GM21619 (cell line): Measurements from ENCODE around the gene SARDH.

Source experiments
- ATAC-seq: cut with Tn5 transposase; IDR thresholded peaks from one replicate; pipeline ENCODE4 v1.9.1; 2021; ENCODE audit not compliant: unreplicated experiment

The SARDH gene

GRCh38 chr9:133705576-133705975, 32.6 kb downstream of the SARDH start:
- ATAC-seq = no peak

- no peak for ATAC-seq
These were observed 33.4 kb downstream of the SARDH start for GRCh38 chr9:133704711-133705181.

- ATAC-seq = no peak
These were observed 34.4 kb downstream of the SARDH start for GRCh38 chr9:133703591-133704399.

- no peak for ATAC-seq
These were observed 35.2 kb downstream of the SARDH start for GRCh38 chr9:133702798-133703590.

GRCh38 chr9:133701981-133702797, 36.0 kb downstream of the SARDH start:
- ATAC-seq = no peak

- ATAC-seq = no peak
These were observed 36.7 kb downstream of the SARDH start for GRCh38 chr9:133701321-133701980.

GRCh38 chr9:133700819-133701320, 37.3 kb downstream of the SARDH start:
- ATAC-seq = no peak

- no peak for ATAC-seq
These were observed 38.6 kb downstream of the SARDH start for GRCh38 chr9:133699546-133699945.

- ATAC-seq = no peak
These were observed 42.1 kb downstream of the SARDH start for GRCh38 chr9:133696071-133696472.

GRCh38 chr9:133694686-133695085, 43.5 kb downstream of the SARDH start:
- no peak for ATAC-seq

- no peak for ATAC-seq
These were observed 44.2 kb downstream of the SARDH start for GRCh38 chr9:133693703-133694529.

GRCh38 chr9:133693116-133693515, 45.0 kb downstream of the SARDH start:
- ATAC-seq = no peak

GRCh38 chr9:133692364-133692985, 45.7 kb downstream of the SARDH start:
- ATAC-seq = no peak

- ATAC-seq = no peak
These were observed 46.4 kb downstream of the SARDH start for GRCh38 chr9:133691626-133692363.

GRCh38 chr9:133691191-133691590, 47.0 kb downstream of the SARDH start:
- no peak for ATAC-seq

- no peak for ATAC-seq
These were observed 48.0 kb downstream of the SARDH start for GRCh38 chr9:133690081-133690561.

GRCh38 chr9:133689151-133689763, 48.9 kb downstream of the SARDH start:
- no peak for ATAC-seq
